NB4 (cell line): ENCODE measurements around the gene CNTD1.
"Not testable (repeated sequence)": the region's sequence is repeated elsewhere in the genome, so short reads cannot be mapped to it uniquely, and the experiment has no call there.

Source experiments
- DNase-seq: peaks from one replicate; pipeline ENCODE4 v3.0.0; 2010; ENCODE audit warnings: low read depth
- H3K4me3 ChIP-seq: one replicate; pipeline ENCODE4 v1.5.1; 2011; ENCODE audit warnings: mild to moderate bottlenecking, low read depth, low read length, moderate library complexity
- CTCF ChIP-seq: IDR thresholded peaks from one replicate; pipeline ENCODE4 v1.5.1; 2012; ENCODE audit warnings: low read depth, low read length
- MAX ChIP-seq: IDR thresholded peaks from 2 replicates; pipeline ENCODE4 v1.6.1; 2011; ENCODE audit warnings: low read depth, low read length
- MYC ChIP-seq: IDR thresholded peaks from 2 replicates; pipeline ENCODE4 v1.6.1; 2011; ENCODE audit warnings: low read depth, low read length
- POLR2A ChIP-seq: IDR thresholded peaks from 2 replicates; pipeline ENCODE4 v1.6.1; 2011; ENCODE audit warnings: mild to moderate bottlenecking; ENCODE audit not compliant: insufficient read length; ENCODE audit errors: extremely low read depth

Gene CNTD1

GRCh38 chr17:42759982-42760651 is 38.5 kb upstream of the CNTD1 start:
- TF ChIP-seq CTCF = no peak
- no peak for TF ChIP-seq POLR2A
- no peak for TF ChIP-seq MAX
- TF ChIP-seq MYC = no peak
- DNase-seq = peak; percentile 42
- no peak overlapping the region for H3K4me3 ChIP-seq

- no peak for TF ChIP-seq MAX
- TF ChIP-seq POLR2A = no peak
- no peak for TF ChIP-seq MYC
- TF ChIP-seq CTCF = no peak
- H3K4me3 ChIP-seq = no peak within 1 kb of the TSS
- peak; percentile 52 for DNase-seq
Measured at GRCh38 chr17:42760652-42761581, 37.7 kb upstream of the CNTD1 start, which contains the start of gene RAMP2. Gene RAMP2 (plus strand): TSS chr17:42761227. CDS start chr17:42761262, 35 bp downstream.

- no peak overlapping the region for H3K4me3 ChIP-seq
Measured at GRCh38 chr17:42761638-42762037, 37.0 kb upstream of the CNTD1 start.

GRCh38 chr17:42766124-42766523 is 32.5 kb upstream of the CNTD1 start:
- TF ChIP-seq POLR2A (no peak), MYC (no peak), CTCF (no peak), MAX (no peak)
- no peak for DNase-seq
- H3K4me3 ChIP-seq = no peak overlapping the region

More at GRCh38 chr17:42761638-42762037, 37.0 kb upstream of the CNTD1 start:
- DNase-seq = no peak
- no peak for TF ChIP-seq POLR2A
- TF ChIP-seq MYC = no peak
- no peak for TF ChIP-seq MAX
- TF ChIP-seq CTCF = no peak

GRCh38 chr17:42767512-42767911 is 31.1 kb upstream of the CNTD1 start:
- no peak for TF ChIP-seq MYC
- no peak for TF ChIP-seq MAX
- DNase-seq = no peak
- H3K4me3 ChIP-seq = no peak overlapping the region

GRCh38 chr17:42768006-42768405 is 30.7 kb upstream of the CNTD1 start:
- DNase-seq, H3K4me3 ChIP-seq: not testable (repeated sequence)

GRCh38 chr17:42769964-42770363 is 28.7 kb upstream of the CNTD1 start:
- H3K4me3 ChIP-seq = not testable (repeated sequence)

More at GRCh38 chr17:42769964-42770363, 28.7 kb upstream of the CNTD1 start:
- DNase-seq = not testable (repeated sequence)
